Gastroesophageal sphincter (tissue), 4 donors: ENCODE data around the gene TLE6. TPM values are rescaled to one million over a fixed set of nuclear protein-coding genes. Genes with fewer than 3 reads are reported as not detected.

Experiments used
- ATAC-seq: fragments of 150-250 bp; one replicate; pipeline ENCODE4 v1.9.1; 2016; ENCODE audit warnings: mild to moderate bottlenecking, moderate library complexity
- H3K27ac ChIP-seq, 4 donors: fragments of 200-600 bp; sonication (generic) in 3 of 4; 1 replicate in 3 of 4; 2 replicates in 1 of 4; pipeline ENCODE4 v1.5.1; 2016 to 2019
- H3K27me3 ChIP-seq: fragments of 200-600 bp; sonication (generic); one replicate; pipeline ENCODE4 v1.5.1; 2019
- H3K36me3 ChIP-seq, 2 donors: fragments of 200-600 bp; sonication (generic); one replicate each; pipeline ENCODE4 v1.5.1; 2019; ENCODE audit warnings: control low read depth in 1 of 2
- H3K4me1 ChIP-seq, 3 donors: fragments of 200-600 bp; sonication (generic); 1 replicate in 2 of 3; 2 replicates in 1 of 3; pipeline ENCODE4 v1.5.1; 2016 to 2019; ENCODE audit warnings: control low read depth in 2 of 3
- H3K4me3 ChIP-seq, 2 donors: fragments of 200-600 bp; sonication (generic); one replicate each; pipeline ENCODE4 v1.5.1; 2019; ENCODE audit warnings: mild to moderate bottlenecking in 1 of 2, moderate library complexity in 1 of 2
- H3K9me3 ChIP-seq, 3 donors: fragments of 200-600 bp; sonication (generic); one replicate each; pipeline ENCODE4 v1.5.1; 2017 to 2019; ENCODE audit warnings: control low read depth in 2 of 3
- EP300 ChIP-seq: sonication (generic); formaldehyde crosslinking; IDR thresholded peaks from one replicate; pipeline ENCODE4 v1.6.1; 2017; ENCODE audit warnings: antibody characterized with exemption, mild to moderate bottlenecking
- POLR2A ChIP-seq, 2 donors: fragments of 450-650 bp; IDR thresholded peaks; one replicate each; pipeline ENCODE4 v1.6.1; 2017; ENCODE audit warnings: antibody characterized with exemption in 2 of 2, mild to moderate bottlenecking in 2 of 2, moderate library complexity in 1 of 2
- POLR2AphosphoS5 ChIP-seq: sonication (generic); formaldehyde crosslinking; IDR thresholded peaks from one replicate; pipeline ENCODE4 v1.6.1; 2017; ENCODE audit warnings: antibody characterized with exemption
- WGBS, 2 donors: methylation state at CpG; one replicate each; pipeline ENCODE4 v1.1.5; 2018; ENCODE audit warnings: low coverage in 1 of 2; 5-methylcytosine and 5-hydroxymethylcytosine counted together
- total RNA-seq, 4 donors: library from RNA; depleted of rRNA; stranded (reverse); fragments of >200 nt; gene quantifications; one replicate each; pipeline ENCODE4 v1.1.0, GENCODE V29; 2016
- TF ChIP-seq, protein P1 (sequence below), 4 experiments: fragments of 200-600 bp in 2 of 4; fragments of 450-650 bp in 2 of 4; sonication (generic) in 1 of 4; IDR thresholded peaks; one replicate each; pipeline ENCODE4 v1.5.1; 2017 to 2019; ENCODE audit warnings: antibody characterized with exemption in 4 of 4, mild to moderate bottlenecking in 2 of 4, moderate library complexity in 2 of 4

The TLE6 gene
- total RNA-seq, 4 donors from 2014 or later: 0.19 to 0.64 (median 0.40) TPM; not detected in 1

DNA sequence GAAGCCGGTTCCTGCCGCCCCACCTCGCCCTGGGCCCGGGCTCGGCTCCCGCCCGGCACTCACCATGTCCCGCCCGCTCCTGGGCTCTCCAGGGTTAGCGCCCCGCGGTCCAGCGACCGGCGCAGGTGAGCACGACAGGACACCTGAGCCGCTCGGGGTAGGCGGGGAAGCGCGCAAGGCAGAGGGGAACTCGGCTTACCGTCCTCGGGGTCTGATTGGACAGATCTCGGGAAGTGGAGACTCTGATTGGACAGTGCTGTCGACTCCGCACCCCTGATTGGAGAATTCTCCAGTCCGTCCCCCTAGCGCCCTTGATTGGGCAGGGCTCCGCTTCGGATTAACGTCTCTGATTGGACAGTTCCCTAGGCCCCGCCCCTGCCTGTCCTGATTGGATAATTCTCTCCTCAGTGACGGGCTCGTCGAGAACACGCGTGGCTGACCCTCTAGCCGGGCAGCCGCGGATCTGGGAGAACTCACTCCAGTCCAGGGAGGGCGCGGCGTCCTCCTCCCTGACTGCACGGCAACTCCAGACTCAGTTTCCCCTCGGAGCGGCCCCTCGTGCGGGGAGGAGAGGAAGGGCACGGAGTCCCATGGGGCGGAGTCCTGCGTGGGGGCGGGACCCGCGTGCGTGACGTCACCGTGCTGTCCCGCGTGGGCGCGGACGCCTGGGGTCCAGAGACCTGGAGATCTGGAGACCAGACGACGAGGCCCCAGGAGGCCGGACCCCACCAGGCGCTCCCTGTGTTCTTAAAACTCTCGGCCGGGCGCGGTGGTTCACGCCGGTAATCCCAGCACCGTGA is 32.4 kb upstream of the TLE6 start, which contains the start of gene ZNF77:
Gene ZNF77, minus strand, starts transcription at position 197 of the 800 bp plus-strand sequence. Its CDS starts 131 bp downstream, at position 66.
- Histone ChIP-seq H3K36me3 (no peaks in the 10 kb centered on the region), H3K4me1 (peaks cover 0 to 31% (median 13%) of the 10 kb centered on the region in 3 donors), H3K27ac (peak within 1 kb of the TSS; percentile 75 to 95 (median 92)), H3K27me3 (no peaks in the 10 kb centered on the region), H3K4me3 (peak within 1 kb of the TSS; percentile 73 to 93), H3K9me3 (no peaks in the 10 kb centered on the region)
- whole genome bisulfite sequencing, 2 donors: no CpG with 5 or more reads among the region's 74 CpGs
- TF ChIP-seq POLR2A (IDR thresholded peaks at IDR 0.05) (peak in 1 of 2 donors; percentile 25), EP300 (no peak), POLR2AphosphoS5 (peak; percentile 66)
- TF ChIP-seq, protein P1, sequence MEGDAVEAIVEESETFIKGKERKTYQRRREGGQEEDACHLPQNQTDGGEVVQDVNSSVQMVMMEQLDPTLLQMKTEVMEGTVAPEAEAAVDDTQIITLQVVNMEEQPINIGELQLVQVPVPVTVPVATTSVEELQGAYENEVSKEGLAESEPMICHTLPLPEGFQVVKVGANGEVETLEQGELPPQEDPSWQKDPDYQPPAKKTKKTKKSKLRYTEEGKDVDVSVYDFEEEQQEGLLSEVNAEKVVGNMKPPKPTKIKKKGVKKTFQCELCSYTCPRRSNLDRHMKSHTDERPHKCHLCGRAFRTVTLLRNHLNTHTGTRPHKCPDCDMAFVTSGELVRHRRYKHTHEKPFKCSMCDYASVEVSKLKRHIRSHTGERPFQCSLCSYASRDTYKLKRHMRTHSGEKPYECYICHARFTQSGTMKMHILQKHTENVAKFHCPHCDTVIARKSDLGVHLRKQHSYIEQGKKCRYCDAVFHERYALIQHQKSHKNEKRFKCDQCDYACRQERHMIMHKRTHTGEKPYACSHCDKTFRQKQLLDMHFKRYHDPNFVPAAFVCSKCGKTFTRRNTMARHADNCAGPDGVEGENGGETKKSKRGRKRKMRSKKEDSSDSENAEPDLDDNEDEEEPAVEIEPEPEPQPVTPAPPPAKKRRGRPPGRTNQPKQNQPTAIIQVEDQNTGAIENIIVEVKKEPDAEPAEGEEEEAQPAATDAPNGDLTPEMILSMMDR (IDR thresholded peaks at IDR 0.05): peak in 3 of 4 experiments; percentile 13 to 48 (median 47)
- peak; percentile 100 for ATAC-seq

DNA sequence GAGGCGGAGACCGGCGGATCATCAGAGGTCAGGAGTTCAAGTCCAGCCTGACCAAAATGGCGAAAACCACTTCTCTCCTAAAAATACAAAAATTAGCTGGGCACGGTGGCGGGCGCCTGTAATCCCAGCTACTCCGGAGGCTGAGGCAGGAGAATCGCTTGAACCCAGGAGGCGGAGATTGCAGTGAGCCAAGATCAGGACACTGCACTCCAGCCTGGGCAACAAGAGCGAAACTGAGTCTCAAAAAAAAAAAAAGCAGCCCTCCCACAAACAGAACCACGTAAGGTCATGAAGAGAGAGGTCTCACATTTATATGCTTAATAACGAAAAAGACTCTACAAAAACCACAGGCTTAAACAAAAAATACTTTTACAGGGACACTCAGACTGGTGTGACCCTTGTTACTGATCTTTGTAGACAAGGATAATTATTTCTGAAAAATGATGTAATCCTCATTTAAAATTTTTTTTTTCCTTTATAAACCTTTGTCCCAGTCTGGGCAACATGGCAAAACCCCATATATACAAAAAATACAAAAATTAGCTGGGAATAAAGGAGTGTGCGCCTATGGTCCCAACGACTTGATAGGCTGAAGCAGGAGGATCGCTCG is 31.7 kb upstream of the TLE6 start:
- no peaks in the 10 kb centered on the region for H3K9me3 ChIP-seq
- peak overlapping the region; percentile 75 to 95 (median 92) for H3K27ac ChIP-seq
- WGBS, 2 donors: 58 to 82% methylated on average over 4 to 8 of the region's 17 CpGs
- peaks cover 0 to 31% (median 13%) of the 10 kb centered on the region in 3 donors for H3K4me1 ChIP-seq
- no peaks in the 10 kb centered on the region for H3K36me3 ChIP-seq
- H3K4me3 ChIP-seq: peak overlapping the region; percentile 73 to 93
- no peak for ATAC-seq
- H3K27me3 ChIP-seq: no peaks in the 10 kb centered on the region
- TF ChIP-seq EP300 (no peak), POLR2AphosphoS5 (no peak), POLR2A (IDR thresholded peaks at IDR 0.05) (no peak)
- TF ChIP-seq, protein P1 (IDR thresholded peaks at IDR 0.05): no peak

- H3K36me3 ChIP-seq: no peaks in the 10 kb centered on the region
- peaks cover 0 to 31% (median 6%) of the 10 kb centered on the region in 3 donors for H3K4me1 ChIP-seq
- no peak for TF ChIP-seq POLR2AphosphoS5
- TF ChIP-seq POLR2A (IDR thresholded peaks at IDR 0.05): no peak
- TF ChIP-seq, protein P1 (IDR thresholded peaks at IDR 0.05): no peak
- no peak for TF ChIP-seq EP300
- peak overlapping the region; percentile 62 to 68 for H3K4me3 ChIP-seq
- no peaks in the 10 kb centered on the region for H3K9me3 ChIP-seq
- WGBS, 2 donors: 0 to 2% methylated on average over 3 to 9 of the region's 11 CpGs
- H3K27me3 ChIP-seq: no peaks in the 10 kb centered on the region
- peak; percentile 1 for ATAC-seq
- H3K27ac ChIP-seq: peak overlapping the region; percentile 89 to 96 (median 93)
These were observed 27.5 kb upstream of the TLE6 start for GRCh38 chr19:2949939-2950285.

GRCh38 chr19:2950286-2951124 is 26.9 kb upstream of the TLE6 start:
- peak; percentile 91 for TF ChIP-seq POLR2AphosphoS5
- TF ChIP-seq, protein P1 (IDR thresholded peaks at IDR 0.05): no peak
- TF ChIP-seq POLR2A (IDR thresholded peaks at IDR 0.05): peak; percentile 75 to 86
- peak overlapping the region; percentile 89 to 96 (median 93) for H3K27ac ChIP-seq
- no peaks in the 10 kb centered on the region for H3K36me3 ChIP-seq
- no peaks in the 10 kb centered on the region for H3K27me3 ChIP-seq
- H3K4me3 ChIP-seq: peak overlapping the region; percentile 62 to 68
- WGBS, 2 donors: 0 to 1% methylated on average over 12 to 16 of the region's 53 CpGs
- ATAC-seq: peak; percentile 99
- H3K9me3 ChIP-seq: no peaks in the 10 kb centered on the region
- peaks cover 0 to 27% (median 6%) of the 10 kb centered on the region in 3 donors for H3K4me1 ChIP-seq
